Effector memory CD4-positive, alpha-beta T cell (primary cell): ENCODE measurements around the gene RIPK1.
A peak's percentile ranks its signal among the peaks of the same experiment; 100 is the strongest.
"Not testable (repeated sequence)": the region's sequence is repeated elsewhere in the genome, so short reads cannot be mapped to it uniquely, and the experiment has no call there.

ENCODE experiments used
- DNase-seq, 3 donors: peaks; one replicate each; pipeline ENCODE4 v3.0.0-alpha.2; 2020
- H3K27ac ChIP-seq: 2 replicates; pipeline ENCODE4 v1.7.0; 2013; ENCODE audit warnings: mild to moderate bottlenecking, low read length, moderate library complexity; ENCODE audit not compliant: insufficient read depth, poor library complexity, severe bottlenecking
- H3K27me3 ChIP-seq: replicated peaks from 2 replicates; pipeline ENCODE4 v1.7.0; 2013; ENCODE audit warnings: mild to moderate bottlenecking, low read length; ENCODE audit not compliant: insufficient read depth, control insufficient read depth, poor library complexity, severe bottlenecking
- H3K36me3 ChIP-seq: 2 replicates; pipeline ENCODE4 v1.7.0; 2013; ENCODE audit warnings: mild to moderate bottlenecking, low read length, moderate library complexity; ENCODE audit not compliant: control insufficient read depth, insufficient read depth
- H3K4me1 ChIP-seq: 2 replicates; pipeline ENCODE4 v1.7.0; 2013; ENCODE audit warnings: low read length, mild to moderate bottlenecking; ENCODE audit not compliant: control insufficient read depth, insufficient read depth, poor library complexity, severe bottlenecking
- H3K4me3 ChIP-seq: 2 replicates; pipeline ENCODE4 v1.7.0; 2013; ENCODE audit warnings: low read length, low read depth, mild to moderate bottlenecking; ENCODE audit not compliant: insufficient read depth, poor library complexity, severe bottlenecking
- H3K9me3 ChIP-seq: 2 replicates; pipeline ENCODE4 v1.7.0; 2013; ENCODE audit warnings: mild to moderate bottlenecking, low read length, moderate library complexity; ENCODE audit not compliant: control insufficient read depth

RIPK1 gene

DNA sequence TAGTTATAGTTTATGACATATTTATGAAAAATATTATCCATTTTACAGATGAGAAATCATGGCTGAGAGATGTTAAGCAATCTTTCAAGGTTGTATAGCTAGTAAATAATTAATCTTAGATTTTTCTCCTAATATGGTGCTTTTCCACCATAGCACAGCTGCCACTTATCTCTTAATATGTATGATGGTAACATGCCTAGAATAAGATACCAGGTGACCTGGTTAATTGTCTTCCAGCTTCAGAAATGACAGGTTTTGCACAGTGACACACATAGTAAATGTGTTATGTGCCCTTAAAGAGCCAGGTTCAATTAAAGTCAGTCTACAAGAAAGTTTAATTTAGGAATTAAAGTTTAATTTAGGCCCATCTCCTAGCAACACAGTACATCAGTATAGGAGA is 74.2 kb downstream of the RIPK1 start:
- no peaks in the 10 kb centered on the region for H3K36me3 ChIP-seq

DNA sequence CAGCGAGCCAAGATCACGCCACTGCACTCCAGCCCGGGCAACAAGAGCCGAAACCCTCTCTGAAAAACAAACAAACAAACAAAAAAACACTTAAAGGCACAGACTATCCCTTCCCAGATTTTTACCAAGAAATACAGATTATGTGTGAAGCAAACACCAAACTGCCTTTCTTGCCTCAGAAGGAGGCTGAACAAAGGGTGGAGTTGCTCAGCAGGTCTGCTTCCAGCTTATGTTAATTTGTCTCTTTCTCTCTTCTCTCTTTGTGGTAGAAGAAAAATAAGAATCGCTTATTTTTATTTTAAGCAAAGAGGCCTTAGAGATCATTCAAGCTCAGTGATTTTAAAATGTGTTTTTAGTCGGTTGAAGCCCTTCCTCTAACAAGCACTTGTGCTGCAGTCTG is 74.9 kb downstream of the RIPK1 start:
- DNase-seq, result no peak
- H3K9me3 ChIP-seq, result no peaks in the 10 kb centered on the region
- H3K27ac ChIP-seq, result no peak overlapping the region
- no peaks in the 10 kb centered on the region for H3K4me1 ChIP-seq
- H3K36me3 ChIP-seq, result no peaks in the 10 kb centered on the region
- H3K4me3 ChIP-seq, result no peak overlapping the region
- H3K27me3 ChIP-seq, result no peaks in the 10 kb centered on the region

More for the DNA sequence above, 74.2 kb downstream of the RIPK1 start:
- Histone ChIP-seq H3K4me1 (no peaks in the 10 kb centered on the region), H3K4me3 (no peak overlapping the region), H3K9me3 (no peaks in the 10 kb centered on the region), H3K27me3 (no peaks in the 10 kb centered on the region), H3K27ac (no peak overlapping the region)
- no peak for DNase-seq

DNA sequence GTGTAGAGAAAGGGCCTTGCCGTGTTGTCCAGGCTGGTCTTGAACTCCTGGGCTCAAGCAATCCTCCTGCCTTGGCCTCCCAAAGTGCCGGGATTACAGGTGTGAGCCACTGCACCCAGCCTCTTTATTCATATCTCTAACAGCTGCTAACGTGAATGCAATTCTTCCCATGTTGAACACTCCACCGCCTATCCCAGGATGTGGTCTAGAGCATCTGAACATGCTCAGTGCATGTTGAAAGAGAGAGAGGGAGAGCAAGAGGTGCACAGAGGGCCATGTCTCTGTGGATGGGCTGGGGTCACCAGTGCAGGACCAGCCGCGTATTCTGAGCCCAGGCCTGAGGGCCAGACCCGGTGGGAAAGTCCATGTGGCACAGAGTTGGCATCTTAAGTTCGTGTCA is 76.3 kb downstream of the RIPK1 start:
- DNase-seq, result no peak
- H3K27ac ChIP-seq, result no peak overlapping the region
- H3K36me3 ChIP-seq, result no peaks in the 10 kb centered on the region
- no peak overlapping the region for H3K4me3 ChIP-seq
- no peaks in the 10 kb centered on the region for H3K4me1 ChIP-seq
- no peaks in the 10 kb centered on the region for H3K27me3 ChIP-seq
- no peaks in the 10 kb centered on the region for H3K9me3 ChIP-seq

DNA sequence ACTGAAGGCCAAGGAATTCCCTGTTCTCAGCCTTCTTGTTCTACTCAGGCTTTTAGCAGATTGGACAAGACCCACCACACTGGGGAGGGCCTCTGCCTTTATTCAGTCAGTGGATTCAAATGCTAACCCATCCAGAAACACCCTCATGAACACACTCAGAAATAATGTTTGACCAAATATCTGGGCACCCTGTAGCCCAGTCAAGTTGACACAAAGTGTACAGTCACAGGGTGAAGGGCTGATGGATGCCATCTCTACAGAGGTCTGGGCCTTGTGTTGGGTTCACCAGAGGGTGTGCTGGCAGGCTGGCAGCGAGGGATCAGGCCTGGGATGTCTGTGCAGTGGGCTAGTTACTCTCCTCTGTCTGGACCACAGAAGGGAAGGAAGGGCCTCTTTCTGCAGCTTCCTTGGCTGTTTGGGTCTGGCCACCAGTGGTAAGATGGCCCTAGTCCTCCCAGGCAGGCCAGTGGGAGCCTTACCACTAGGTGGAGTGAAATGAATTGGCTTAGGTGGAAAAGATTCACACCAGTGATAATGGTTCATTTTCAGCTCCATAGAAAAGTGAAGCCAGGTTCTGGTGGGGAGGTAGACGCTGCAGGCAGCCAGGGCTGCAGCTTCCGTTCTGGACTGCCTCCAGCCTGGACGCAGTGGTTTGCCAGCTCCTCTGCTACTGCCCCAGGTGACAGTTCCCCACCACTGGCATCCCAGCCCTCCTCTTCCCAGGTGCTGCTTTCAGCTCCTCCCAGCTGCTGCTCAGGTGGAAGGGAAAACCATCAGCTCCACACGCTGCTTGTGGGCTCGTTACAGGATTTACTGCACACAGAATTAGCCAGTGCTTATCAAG is 79.8 kb downstream of the RIPK1 start:
- no peaks in the 10 kb centered on the region for H3K27me3 ChIP-seq
- no peaks in the 10 kb centered on the region for H3K9me3 ChIP-seq
- DNase-seq, result no peak
- H3K27ac ChIP-seq, result no peak overlapping the region
- H3K4me3 ChIP-seq, result no peak overlapping the region
- no peaks in the 10 kb centered on the region for H3K36me3 ChIP-seq
- no peaks in the 10 kb centered on the region for H3K4me1 ChIP-seq

DNA sequence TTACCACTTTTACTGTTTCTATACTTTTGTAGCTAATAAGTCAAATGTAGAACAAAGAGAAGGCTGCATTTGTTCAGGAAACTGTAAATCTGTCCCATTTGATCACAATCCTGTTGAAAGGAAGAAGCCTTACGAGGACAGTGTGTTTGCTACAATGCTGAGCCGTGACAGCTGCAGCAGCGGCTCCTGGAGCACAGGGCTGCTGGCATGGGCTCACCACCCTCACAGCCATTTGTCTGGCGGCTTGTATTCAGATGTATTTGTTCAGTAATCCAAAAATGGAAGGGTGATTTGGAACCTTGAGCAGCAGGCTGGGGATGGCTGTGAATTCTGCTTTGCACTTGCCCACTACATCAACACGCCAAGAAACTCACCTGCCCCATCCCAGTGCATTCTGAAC is 83.4 kb downstream of the RIPK1 start:
- Histone ChIP-seq H3K27ac (no peak overlapping the region), H3K4me3 (no peak overlapping the region), H3K4me1 (peaks cover 3% of the 10 kb centered on the region), H3K36me3 (no peaks in the 10 kb centered on the region), H3K9me3 (no peaks in the 10 kb centered on the region), H3K27me3 (no peaks in the 10 kb centered on the region)
- DNase-seq, result no peak

DNA sequence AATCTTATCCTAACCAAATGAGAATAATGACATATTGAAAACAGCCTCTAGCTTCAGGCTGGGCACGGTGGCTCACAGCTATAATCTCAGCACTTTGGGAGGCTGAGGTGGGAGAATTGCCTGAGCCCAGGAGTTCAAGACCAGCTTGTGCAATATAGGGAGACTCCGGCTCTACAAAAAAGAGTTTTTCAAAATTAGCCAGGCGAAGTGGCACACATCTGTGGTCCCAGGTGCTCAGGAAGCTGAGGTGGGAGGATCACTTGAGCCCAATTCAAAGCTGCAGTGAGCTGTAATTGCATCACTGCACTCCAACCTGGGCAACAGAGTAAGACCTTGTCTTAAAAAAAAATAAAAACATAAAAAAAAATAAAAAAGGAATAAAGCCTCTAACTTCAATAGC is 84.4 kb downstream of the RIPK1 start:
- no peak overlapping the region for H3K27ac ChIP-seq
- no peak overlapping the region for H3K4me3 ChIP-seq
- H3K4me1 ChIP-seq, result peaks cover 6% of the 10 kb centered on the region
- no peaks in the 10 kb centered on the region for H3K27me3 ChIP-seq
- DNase-seq, result no peak
- no peaks in the 10 kb centered on the region for H3K9me3 ChIP-seq
- no peaks in the 10 kb centered on the region for H3K36me3 ChIP-seq

DNA sequence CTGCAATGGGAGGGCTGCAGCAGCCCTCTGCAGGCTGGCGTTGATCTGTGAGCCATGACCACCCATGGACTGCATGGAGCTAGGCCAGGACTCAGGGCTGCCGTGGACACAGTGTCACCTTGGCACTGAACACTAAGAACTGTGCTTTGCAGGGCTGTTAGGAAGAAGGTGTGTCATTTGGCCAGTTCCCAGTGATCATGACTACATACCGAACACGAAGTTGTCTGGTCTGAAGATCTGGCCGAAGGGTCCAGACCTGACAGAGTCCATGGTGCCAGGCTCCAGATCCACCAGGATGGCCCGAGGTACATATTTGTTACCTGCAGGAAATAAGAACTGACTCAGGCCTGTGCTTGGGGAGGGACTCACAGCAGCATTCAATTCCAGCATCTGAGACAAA is 87.1 kb downstream of the RIPK1 start:
- not testable (repeated sequence) for H3K4me3 ChIP-seq, H3K27me3 ChIP-seq
- peaks cover 23% of the 10 kb centered on the region for H3K4me1 ChIP-seq

DNA sequence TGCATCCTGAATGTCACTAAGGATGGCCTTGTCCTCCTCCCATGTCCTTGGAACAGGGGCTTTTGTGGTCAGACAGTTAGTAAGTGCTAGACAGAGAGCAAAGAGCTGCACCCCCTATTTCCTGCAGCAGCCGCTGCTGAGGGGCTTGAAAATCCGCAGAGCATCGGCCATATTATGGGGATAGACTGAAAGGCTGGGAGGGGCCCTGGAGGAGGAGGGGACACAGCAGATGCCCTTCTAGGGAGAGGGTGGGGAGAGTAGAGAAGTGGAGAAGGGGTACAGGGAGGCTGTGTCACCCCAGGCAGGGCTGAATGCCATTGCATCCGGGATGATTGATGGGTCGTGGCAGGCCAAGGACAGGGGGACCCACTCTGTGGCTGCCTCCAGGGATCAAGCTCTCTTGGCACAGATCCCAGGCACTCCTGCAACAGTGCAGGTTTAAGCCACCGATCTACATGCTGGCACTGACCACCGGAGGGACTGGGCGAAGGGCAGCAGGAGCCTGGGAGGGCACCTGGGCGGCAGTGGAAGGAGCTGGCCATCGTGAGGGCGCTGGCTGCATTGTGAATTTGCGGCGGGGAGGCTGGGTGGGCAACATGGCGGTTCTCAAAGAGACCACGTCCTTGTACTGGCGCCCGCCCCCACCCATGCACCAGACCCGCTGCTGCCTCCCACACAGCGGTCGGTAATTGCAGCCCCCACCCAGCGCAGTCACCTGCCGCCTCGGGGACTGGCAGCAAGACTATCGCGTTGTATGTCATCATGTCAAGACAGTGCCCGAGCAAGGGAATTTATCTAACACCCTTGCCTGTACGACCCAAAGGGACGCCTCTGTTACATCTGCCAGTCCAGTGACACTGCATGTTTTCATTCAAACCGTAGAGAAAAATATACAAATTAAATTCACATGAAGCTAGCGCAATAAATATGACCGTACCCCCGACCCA is 88.2 kb downstream of the RIPK1 start:
- peak overlapping the region; percentile 64 for H3K4me3 ChIP-seq
- H3K36me3 ChIP-seq, DNase-seq, H3K27me3 ChIP-seq, H3K9me3 ChIP-seq: not testable (repeated sequence)
- H3K27ac ChIP-seq, result peak overlapping the region; percentile 86
- H3K4me1 ChIP-seq, result peaks cover 28% of the 10 kb centered on the region

More for the DNA sequence above, 87.1 kb downstream of the RIPK1 start:
- H3K27ac ChIP-seq, H3K9me3 ChIP-seq, H3K36me3 ChIP-seq, DNase-seq: not testable (repeated sequence)

DNA sequence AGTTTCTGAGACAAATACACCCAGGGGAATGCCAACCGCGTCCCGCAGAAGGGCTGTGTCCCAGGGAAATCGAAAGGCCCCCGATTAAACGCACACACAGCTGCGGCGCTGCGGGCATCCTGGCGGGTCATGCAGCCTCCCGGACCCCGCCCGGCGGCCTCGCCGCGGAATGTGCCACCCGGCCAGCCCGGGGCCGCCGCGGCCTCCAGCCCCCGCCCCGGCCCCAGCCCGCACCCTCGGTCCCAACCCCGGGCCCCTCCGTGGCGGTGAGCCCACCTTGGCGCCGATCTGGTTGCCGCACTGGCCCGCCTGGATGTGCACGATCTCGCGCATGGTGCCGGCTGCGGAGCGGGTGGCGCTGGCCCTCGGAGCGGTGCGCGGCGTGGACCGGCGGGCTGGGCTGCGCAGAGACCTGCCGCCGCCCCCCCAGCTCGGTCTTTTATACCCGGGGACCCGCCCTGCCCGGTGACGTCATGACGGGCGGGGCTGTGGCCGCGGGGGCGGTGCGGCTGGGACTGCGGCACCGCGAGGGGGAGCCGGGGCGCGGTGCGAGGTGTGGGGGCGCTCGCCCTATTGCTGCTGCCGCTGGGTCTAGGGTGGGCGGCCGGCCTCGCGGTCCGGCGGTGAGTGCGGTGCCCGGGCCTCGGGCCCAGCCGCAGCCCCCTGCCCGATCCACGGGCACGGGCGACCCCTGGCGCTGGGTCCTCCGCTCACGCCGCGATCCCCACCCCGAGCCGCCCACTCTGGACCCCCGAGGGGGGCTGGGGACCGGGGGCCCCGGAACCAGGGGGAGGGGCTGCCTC is 89.0 kb downstream of the RIPK1 start, which contains the start of gene TUBB2A:
Gene TUBB2A (minus strand): TSS at position 414 of the 803 bp plus-strand sequence. CDS start 81 bp downstream, at position 333.
- Histone ChIP-seq H3K27me3 (no peaks in the 10 kb centered on the region), H3K9me3 (no peaks in the 10 kb centered on the region), H3K27ac (peak within 1 kb of the TSS; percentile 86), H3K4me3 (peak within 1 kb of the TSS; percentile 64), H3K36me3 (no peaks in the 10 kb centered on the region), H3K4me1 (peaks cover 28% of the 10 kb centered on the region)
- DNase-seq, result peak; percentile 77 to 87 (median 83)
